B cell (primary cell): ENCODE data around the gene DLK2. TPM values are rescaled to one million over a fixed set of nuclear protein-coding genes. Genes with fewer than 3 reads are reported as not detected.

ENCODE experiments used
- ATAC-seq: fragments of 200-7000 bp; cut with Tn5 transposase; one replicate; pipeline ENCODE4 v1.10.0; 2021; ENCODE audit warnings: low read depth, mild to moderate bottlenecking, moderate number of reproducible peaks, moderate library complexity
- CTCF ChIA-PET: fragments of 350-600 bp; sonication (Branson Sonifier 250); formaldehyde crosslinking; loops from one replicate; lab custom pipeline; 2021; ENCODE audit warnings: antibody characterized with exemption, inconsistent platforms; lab: Charles Lee
- POLR2A ChIA-PET: fragments of 350-600 bp; sonication (Branson Sonifier 250); formaldehyde crosslinking; loops from one replicate; lab custom pipeline; 2021; ENCODE audit warnings: antibody characterized with exemption; lab: Charles Lee
- DNase-seq: peaks from one replicate; pipeline ENCODE4 v3.0.0; 2013
- H2AFZ ChIP-seq: 2 replicates; pipeline ENCODE4 v1.6.1; 2012; ENCODE audit warnings: mild to moderate bottlenecking, low read depth, low read length; ENCODE audit not compliant: insufficient read depth, poor library complexity, severe bottlenecking
- H3K27ac ChIP-seq, 2 donors: 1 replicate in 1 of 2; 2 replicates in 1 of 2; pipeline ENCODE4 v1.5.1; 2012 to 2013; ENCODE audit warnings: low read length in 2 of 2, mild to moderate bottlenecking in 2 of 2, moderate library complexity in 1 of 2
- H3K27me3 ChIP-seq, 4 experiments: fragments of 200-600 bp in 1 of 4; sonication (generic) in 1 of 4; replicated peaks in 1 of 4; 1 replicate in 2 of 4; 2 replicates in 2 of 4; pipeline versions ENCODE4 v1.6.1 to v1.7.0; 2013 to 2016; ENCODE audit warnings: low read length in 3 of 4, mild to moderate bottlenecking in 2 of 4, mixed read lengths in 1 of 4, moderate library complexity in 1 of 4; ENCODE audit not compliant: insufficient read depth in 4 of 4, control insufficient read depth in 3 of 4; ENCODE audit errors: control extremely low read depth in 1 of 4
- H3K36me3 ChIP-seq, 2 experiments: replicated peaks in 1 of 2; 1 replicate in 1 of 2; 2 replicates in 1 of 2; pipeline versions ENCODE4 v1.6.1 to v1.7.1; 2013; ENCODE audit warnings: low read length in 1 of 2; ENCODE audit not compliant: insufficient read depth in 2 of 2, control insufficient read depth in 1 of 2; ENCODE audit errors: control extremely low read depth in 1 of 2, extremely low read depth in 1 of 2
- H3K4me1 ChIP-seq, 2 donors: fragments of 200-600 bp in 1 of 2; sonication (generic) in 1 of 2; 1 replicate in 1 of 2; 2 replicates in 1 of 2; pipeline versions ENCODE4 v1.5.1 to v1.6.1; 2013 to 2017; ENCODE audit warnings: low read length in 2 of 2; ENCODE audit not compliant: control insufficient read depth in 2 of 2, insufficient read depth in 2 of 2
- H3K4me2 ChIP-seq: replicated peaks from 2 replicates; pipeline ENCODE3; 2012; ENCODE audit warnings: mild to moderate bottlenecking, low read depth, low read length; ENCODE audit not compliant: poor library complexity, severe bottlenecking
- H3K4me3 ChIP-seq, 5 experiments: fragments of 200-600 bp in 1 of 5; sonication (generic) in 1 of 5; 1 replicate in 3 of 5; 2 replicates in 2 of 5; pipeline versions ENCODE4 v1.5.1 to v1.7.0; 2011 to 2016; ENCODE audit warnings: low read length in 4 of 5, mild to moderate bottlenecking in 4 of 5, low read depth in 2 of 5, control low read depth in 1 of 5, moderate library complexity in 1 of 5; ENCODE audit not compliant: insufficient read depth in 1 of 5; ENCODE audit errors: control extremely low read depth in 1 of 5, extremely low read depth in 1 of 5
- H3K79me2 ChIP-seq: fragments of 200-600 bp; sonication (generic); one replicate; pipeline ENCODE4 v1.6.0; 2016; ENCODE audit warnings: low read length; ENCODE audit not compliant: control insufficient read depth, insufficient read depth
- H3K9ac ChIP-seq: fragments of 200-600 bp; sonication (generic); 2 replicates; pipeline ENCODE4 v1.6.1; 2017; ENCODE audit warnings: mild to moderate bottlenecking, low read length, moderate library complexity
- H3K9me3 ChIP-seq, 3 donors: one replicate each; pipeline versions ENCODE4 v1.6.1 to v1.7.1; 2013; ENCODE audit warnings: low read length in 2 of 3; ENCODE audit not compliant: control insufficient read depth in 2 of 3, insufficient read depth in 1 of 3; ENCODE audit errors: control extremely low read depth in 1 of 3
- H4K20me1 ChIP-seq: 2 replicates; pipeline ENCODE4 v1.6.0; 2012; ENCODE audit warnings: mild to moderate bottlenecking, low read length; ENCODE audit not compliant: insufficient read depth, control insufficient read depth, poor library complexity, severe bottlenecking
- H3K27ac Mint-ChIP-seq: one replicate; pipeline ENCODE4 v1.8.0; 2021; ENCODE audit warnings: mixed read lengths
- H3K27me3 Mint-ChIP-seq: one replicate; pipeline ENCODE4 v1.8.0; 2021; ENCODE audit warnings: mixed read lengths
- H3K4me1 Mint-ChIP-seq: one replicate; pipeline ENCODE4 v1.8.0; 2021; ENCODE audit warnings: mixed read lengths
- H3K4me3 Mint-ChIP-seq: one replicate; pipeline ENCODE4 v1.8.0; 2021; ENCODE audit warnings: mixed read lengths
- H3K9me3 Mint-ChIP-seq: one replicate; pipeline ENCODE4 v1.8.0; 2022; ENCODE audit warnings: mixed read lengths; ENCODE audit not compliant: insufficient read depth
- EZH2 ChIP-seq: IDR thresholded peaks from 2 replicates; pipeline ENCODE4 v1.6.1; 2012; ENCODE audit warnings: borderline replicate concordance, low read depth, mild to moderate bottlenecking, moderate library complexity, low read length; ENCODE audit not compliant: insufficient read depth, poor library complexity, severe bottlenecking
- WGBS: methylation state at CpG from one replicate; pipeline ENCODE4 v1.1.5; 2013; ENCODE audit warnings: missing lambda C conversion rate; ENCODE audit not compliant: insufficient coverage; 5-methylcytosine and 5-hydroxymethylcytosine counted together
- intact Hi-C: fragments of 100-400 bp; cut with micrococcal nuclease; formaldehyde crosslinking; loops from one replicate; pipeline ENCODE4 v1.10.0; 2022
- polyA plus RNA-seq: library from polyadenylated mRNA; depleted of rRNA; stranded (reverse); fragments of >200 nt; gene quantifications from 2 replicates; pipeline ENCODE4 v1.2.3, GENCODE V29; 2012
- total RNA-seq, 2 donors: library from RNA; stranded (reverse); fragments of 120-200 nt in 1 of 2; gene quantifications; 1 replicate in 1 of 2; 2 replicates in 1 of 2; pipeline versions ENCODE4 v1.2.3 to v1.2.4, GENCODE V29; 2013 to 2022
- TF ChIP-seq, protein P1 (sequence below): fragments of 200-600 bp; IDR thresholded peaks from one replicate; pipeline ENCODE4 v1.8.0; 2022; ENCODE audit warnings: antibody characterized with exemption, mild to moderate bottlenecking

DLK2 gene
- total and polyA plus RNA-seq, 2 donors (not counting 1 experiment from before 2014, with no cell fraction given) = 0.34 TPM; not detected in 1

DNA sequence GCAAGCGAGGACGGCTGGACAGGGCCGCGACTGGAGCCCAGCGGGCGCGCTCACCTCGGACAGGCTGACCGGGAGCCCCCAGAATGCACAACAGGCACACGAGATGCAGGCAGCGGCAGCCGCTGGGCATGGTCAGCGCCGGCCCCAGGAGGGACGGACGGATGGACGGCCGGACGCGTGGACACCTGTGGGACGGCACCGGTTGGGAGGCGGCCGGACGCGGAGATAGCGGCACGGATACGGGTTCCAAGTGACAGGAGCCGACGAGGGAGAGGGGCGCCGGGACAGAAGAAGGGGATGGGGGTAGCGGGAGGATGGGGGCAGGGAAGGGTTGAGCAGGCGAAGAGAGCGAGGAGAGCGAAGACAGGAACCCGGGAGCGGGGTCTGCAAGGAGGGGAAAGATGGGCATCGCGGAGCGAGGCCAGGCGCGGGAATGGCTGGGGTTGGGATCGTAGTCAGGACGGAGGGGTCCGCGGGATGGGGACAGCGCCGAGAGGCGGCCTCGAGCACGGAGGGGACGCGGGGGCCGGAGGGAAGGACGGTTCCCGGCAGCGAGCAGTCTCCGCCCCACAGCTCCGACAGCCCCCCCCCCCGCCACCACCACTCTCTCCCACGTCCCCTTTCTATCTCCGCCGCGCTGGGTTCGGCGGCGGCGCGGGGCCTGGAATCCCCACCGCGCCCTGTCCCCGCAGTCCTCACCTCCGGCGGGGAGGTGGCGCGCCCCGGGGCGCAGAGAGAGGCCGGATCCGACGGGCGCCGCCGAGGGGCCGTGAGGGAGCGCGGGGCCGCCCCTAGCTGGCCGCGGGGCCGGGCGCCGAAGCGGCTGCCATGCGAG lies 435 bp downstream of the DLK2 start:
- TF ChIP-seq, protein P1, sequence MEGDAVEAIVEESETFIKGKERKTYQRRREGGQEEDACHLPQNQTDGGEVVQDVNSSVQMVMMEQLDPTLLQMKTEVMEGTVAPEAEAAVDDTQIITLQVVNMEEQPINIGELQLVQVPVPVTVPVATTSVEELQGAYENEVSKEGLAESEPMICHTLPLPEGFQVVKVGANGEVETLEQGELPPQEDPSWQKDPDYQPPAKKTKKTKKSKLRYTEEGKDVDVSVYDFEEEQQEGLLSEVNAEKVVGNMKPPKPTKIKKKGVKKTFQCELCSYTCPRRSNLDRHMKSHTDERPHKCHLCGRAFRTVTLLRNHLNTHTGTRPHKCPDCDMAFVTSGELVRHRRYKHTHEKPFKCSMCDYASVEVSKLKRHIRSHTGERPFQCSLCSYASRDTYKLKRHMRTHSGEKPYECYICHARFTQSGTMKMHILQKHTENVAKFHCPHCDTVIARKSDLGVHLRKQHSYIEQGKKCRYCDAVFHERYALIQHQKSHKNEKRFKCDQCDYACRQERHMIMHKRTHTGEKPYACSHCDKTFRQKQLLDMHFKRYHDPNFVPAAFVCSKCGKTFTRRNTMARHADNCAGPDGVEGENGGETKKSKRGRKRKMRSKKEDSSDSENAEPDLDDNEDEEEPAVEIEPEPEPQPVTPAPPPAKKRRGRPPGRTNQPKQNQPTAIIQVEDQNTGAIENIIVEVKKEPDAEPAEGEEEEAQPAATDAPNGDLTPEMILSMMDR = peak; percentile 90
- TF ChIP-seq EZH2 = no peak
- DNase-seq = peak; percentile 73
- CTCF ChIA-PET = interaction anchor here (0.9 to 3.6 kb wide), 6 partner anchors 18 to 86 kb away, joined by 3 to 43 read pairs (median 3); partner anchors contain the start of genes ABCC10 and TJAP1
- peak overlapping the region; percentile 96 for H3K4me2 ChIP-seq
- H3K27ac Mint-ChIP-seq = peak overlapping the region; percentile 63
- peak overlapping the region; percentile 66 for H3K9ac ChIP-seq
- no peaks in the 10 kb centered on the region for H3K79me2 ChIP-seq
- WGBS = under 1% methylated on average over 92 of the region's 97 CpGs
- H3K36me3 ChIP-seq = peaks cover 0 to 10% of the 10 kb centered on the region in 2 experiments
- peaks cover 14% of the 10 kb centered on the region for H3K4me1 Mint-ChIP-seq
- H3K27me3 ChIP-seq = peaks cover 0 to 4% (median 2%) of the 10 kb centered on the region in 4 experiments
- no peaks in the 10 kb centered on the region for H3K9me3 Mint-ChIP-seq
- intact Hi-C loops = loop anchor here (1.0 to 5.0 kb wide), 4 partner anchors 22 to 188 kb away; partner anchors contain the start of genes ABCC10 and TJAP1
- peak; percentile 53 for ATAC-seq
- H4K20me1 ChIP-seq = no peaks in the 10 kb centered on the region
- peaks cover 0 to 2% (median 0%) of the 10 kb centered on the region in 3 donors for H3K9me3 ChIP-seq
- no peak overlapping the region for H3K27ac ChIP-seq
- peaks cover 3% of the 10 kb centered on the region for H3K27me3 Mint-ChIP-seq
- H3K4me3 Mint-ChIP-seq = peak overlapping the region; percentile 89
- peak overlapping the region; percentile 18 to 67 (median 61) for H3K4me3 ChIP-seq
- H2AFZ ChIP-seq = peak overlapping the region; percentile 77
- H3K4me1 ChIP-seq = peaks cover 7 to 12% of the 10 kb centered on the region in 2 donors
- POLR2A ChIA-PET = interaction anchor here (0.6 to 1.0 kb wide), 4 partner anchors 15 to 121 kb away, joined by 3 to 5 read pairs (median 4); partner anchors contain the start of genes POLH and XPO5
